Pancreas (tissue), 10 donors: ENCODE measurements around the gene SLC7A10. TPM values are rescaled to one million over a fixed set of nuclear protein-coding genes. Genes with fewer than 3 reads are reported as not detected.

ENCODE experiments used
- ATAC-seq, 4 donors: fragments of 200-7000 bp; cut with Tn5 transposase; one replicate each; pipeline versions ENCODE4 v1.8.0 to v1.9.1; 2020; ENCODE audit warnings: mild to moderate bottlenecking in 4 of 4, moderate library complexity in 4 of 4
- DNase-seq, 6 donors: peaks; one replicate each; pipeline ENCODE4 v3.0.0-alpha.2; 2020
- FAIRE-seq: peaks from 2 replicates; lab custom pipeline; 2012; peaks lifted over from hg19 to GRCh38; lab: Jason Lieb, UNC
- H3K27ac ChIP-seq, 4 donors: fragments of 200-600 bp; sonication (generic); 1 replicate in 3 of 4; 2 replicates in 1 of 4; pipeline versions ENCODE4 v1.5.0 to v1.8.0; 2020
- H3K27me3 ChIP-seq, 4 donors: fragments of 200-600 bp; one replicate each; pipeline ENCODE4 v1.8.0; 2021
- H3K36me3 ChIP-seq, 3 donors: fragments of 200-600 bp; sonication (generic) in 1 of 3; one replicate each; pipeline versions ENCODE4 v1.5.0 to v1.8.0; 2020 to 2021
- H3K4me1 ChIP-seq, 3 donors: fragments of 200-600 bp; one replicate each; pipeline ENCODE4 v1.8.0; 2021
- H3K4me3 ChIP-seq, 4 donors: fragments of 200-600 bp; sonication (generic) in 2 of 4; one replicate each; pipeline versions ENCODE4 v1.5.0 to v1.8.0; 2020 to 2021
- H3K9me3 ChIP-seq, 4 donors: fragments of 200-600 bp; one replicate each; pipeline ENCODE4 v1.8.0; 2021
- CTCF ChIP-seq, 4 donors: fragments of 200-600 bp; sonication (generic) in 3 of 4; IDR thresholded peaks; one replicate each; pipeline versions ENCODE4 v1.5.0 to v1.8.0; 2021; ENCODE audit warnings: antibody characterized with exemption in 4 of 4
- WGBS, 2 donors: extraction: QIAGEN DNeasy Blood & Tissue Kit; methylation state at CpG; one replicate each; pipeline ENCODE4 v1.1.7; 2013; 5-methylcytosine and 5-hydroxymethylcytosine counted together
- intact Hi-C, 3 donors: fragments of 100-400 bp; cut with DNase I; formaldehyde crosslinking; loops; one replicate each; pipeline versions ENCODE4 v1.11.1 to v1.14.2; 2022
- polyA plus RNA-seq, 2 donors: library from polyadenylated mRNA; stranded (reverse); fragments of 200-250 nt; gene quantifications; one replicate each; pipeline ENCODE4 v1.2.3, GENCODE V29; 2013
- total RNA-seq, 6 donors: library from RNA; stranded (reverse); fragmentation: NEBNext Ultra II Directional in 4 of 6; extraction: Animal tissue kit (Norgen Biotek cat#: 25700) in 4 of 6; gene quantifications; one replicate each; pipeline versions ENCODE4 v1.2.1 to v1.2.4, GENCODE V29; 2021 to 2023
- donor health status: healthy with polysubstance abuse.
- donor health status: DM: no; HTN: no; CAD: no; lungs with moderate emphysema.
- donor health status: DM: no; HTN: no; CAD: no.
- donor health status: control.
- donor health status: control.
- donor health status: Bipolar disorder and iron deficiency.
- donor health status: DM: yes; HTN: yes; CAD: no.
- donor health status: DM: no; HTN: no; CAD: no.
- donor health status: DM: no; HTN: no; CAD: no.
- donor health status: DM: yes; HTN: yes; CAD: no.

SLC7A10 gene
- total and polyA plus RNA-seq, 8 donors, result 0.28 to 1.3 (median 0.38) TPM; not detected in 5

GRCh38 chr19:33251526-33252090 lies 26.0 kb upstream of the SLC7A10 start:
- no peaks in the 10 kb centered on the region for H3K36me3 ChIP-seq
- no peak overlapping the region for H3K27ac ChIP-seq
- TF ChIP-seq CTCF (IDR thresholded peaks at IDR 0.05), result no peak
- WGBS, 2 donors, result 61 to 75% methylated on average over 17 of the region's 17 CpGs
- FAIRE-seq, result no peak
- no peaks in the 10 kb centered on the region for H3K27me3 ChIP-seq
- intact Hi-C loops, result no loop called here
- H3K4me3 ChIP-seq, result no peak overlapping the region
- H3K9me3 ChIP-seq, result no peaks in the 10 kb centered on the region
- no peaks in the 10 kb centered on the region for H3K4me1 ChIP-seq
- no peak for ATAC-seq
- no peak for DNase-seq

DNA sequence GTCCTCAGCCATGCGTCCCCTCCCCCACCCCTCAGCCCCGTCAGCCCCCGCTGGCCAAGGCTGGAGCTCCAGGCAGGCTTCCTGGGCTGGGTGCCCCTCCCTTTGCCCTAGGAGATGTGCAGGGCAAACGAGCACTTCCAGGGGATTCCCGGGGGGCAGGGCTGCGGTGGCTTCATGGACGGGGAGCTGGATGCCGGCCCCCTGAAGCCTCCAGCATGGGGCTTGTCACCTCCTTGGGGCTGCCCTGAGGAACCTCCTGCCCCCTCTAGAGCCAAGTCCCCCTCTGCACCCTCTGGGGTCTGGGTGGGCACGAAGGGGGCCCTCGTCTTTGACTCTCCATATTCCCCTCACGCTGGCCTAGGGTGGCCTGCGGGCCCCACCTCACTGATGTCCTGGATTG lies 25.4 kb upstream of the SLC7A10 start:
- intact Hi-C loops, result no loop called here
- Histone ChIP-seq H3K27me3 (no peaks in the 10 kb centered on the region), H3K9me3 (no peaks in the 10 kb centered on the region), H3K4me3 (no peak overlapping the region), H3K4me1 (no peaks in the 10 kb centered on the region), H3K27ac (no peak overlapping the region), H3K36me3 (no peaks in the 10 kb centered on the region)
- DNase-seq (peak in 1 of 6 donors; percentile 58), ATAC-seq (no peak), FAIRE-seq (no peak)
- TF ChIP-seq CTCF (IDR thresholded peaks at IDR 0.05), result no peak
- 47 to 50% methylated on average over 12 of the region's 12 CpGs for WGBS, 2 donors

- DNase-seq (no peak), FAIRE-seq (no peak), ATAC-seq (no peak)
- H3K9me3 ChIP-seq, result no peaks in the 10 kb centered on the region
- H3K36me3 ChIP-seq, result no peaks in the 10 kb centered on the region
- H3K4me1 ChIP-seq, result no peaks in the 10 kb centered on the region
- intact Hi-C loops, result no loop called here
- H3K27me3 ChIP-seq, result no peaks in the 10 kb centered on the region
- no peak overlapping the region for H3K4me3 ChIP-seq
- no peak overlapping the region for H3K27ac ChIP-seq
- 83 to 90% methylated on average over 1 of the region's 1 CpG for WGBS, 2 donors
- no peak for TF ChIP-seq CTCF (IDR thresholded peaks at IDR 0.05)
Measured at GRCh38 chr19:33250500-33250899, 24.9 kb upstream of the SLC7A10 start.

GRCh38 chr19:33249740-33250366 lies 24.2 kb upstream of the SLC7A10 start:
- H3K36me3 ChIP-seq, result no peaks in the 10 kb centered on the region
- DNase-seq (no peak), ATAC-seq (no peak), FAIRE-seq (no peak)
- intact Hi-C loops, result loop anchor here in 2 of 3 donors (10.0 kb wide), 2 partner anchors 155 to 525 kb away; no protein-coding TSS in a partner anchor
- H3K4me3 ChIP-seq, result no peak overlapping the region
- no peaks in the 10 kb centered on the region for H3K9me3 ChIP-seq
- 71 to 72% methylated on average over 3 of the region's 3 CpGs for WGBS, 2 donors
- no peaks in the 10 kb centered on the region for H3K27me3 ChIP-seq
- no peak for TF ChIP-seq CTCF (IDR thresholded peaks at IDR 0.05)
- H3K27ac ChIP-seq, result no peak overlapping the region
- no peaks in the 10 kb centered on the region for H3K4me1 ChIP-seq
